ENCODE measurements around the gene RPS6KL1. TPM values are rescaled to one million over a fixed set of nuclear protein-coding genes. Genes with fewer than 3 reads are reported as not detected.
A peak's percentile ranks its signal among the peaks of the same experiment; 100 is the strongest.

RPS6KL1 gene
- total RNA-seq, 2 donors from 2014 or later, result 8.0 to 16.2 TPM

DNA sequence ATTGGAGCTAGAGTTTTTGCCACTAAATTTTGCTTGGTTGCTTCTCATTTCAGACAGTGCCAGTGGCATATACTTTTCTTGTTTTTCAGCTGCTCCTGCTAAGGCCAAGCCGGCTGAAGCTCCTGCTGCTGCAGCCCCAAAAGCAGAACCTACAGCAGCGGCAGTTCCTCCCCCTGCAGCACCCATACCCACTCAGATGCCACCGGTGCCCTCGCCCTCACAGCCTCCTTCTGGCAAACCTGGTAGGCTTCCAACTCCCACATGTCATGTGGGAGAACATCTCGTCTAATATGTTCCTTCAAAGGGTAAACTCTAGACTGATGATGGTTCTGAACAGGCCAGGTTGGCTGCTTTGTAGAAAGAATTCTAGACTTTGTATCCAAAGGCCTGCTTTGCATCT lies 30.3 kb downstream of the RPS6KL1 start:
- intact Hi-C loops (cut with DNase I), result no loop called here
- Histone ChIP-seq H3K36me3 (replicated peaks in 1 of 2; ENCODE audit: insufficient read depth in 1 of 2, low read depth in 2 of 2) (peaks cover 13 to 46% of the 10 kb centered on the region in 2 donors), H3K9me3 (no peaks in the 10 kb centered on the region), H3K27ac (no peak overlapping the region), H3K4me3 (no peak overlapping the region), H3K4me1 (peaks cover 13% of the 10 kb centered on the region), H3K27me3 (no peaks in the 10 kb centered on the region)
- no peak for TF ChIP-seq POLR2A (IDR thresholded peaks at IDR 0.05)
- TF ChIP-seq, protein P1, sequence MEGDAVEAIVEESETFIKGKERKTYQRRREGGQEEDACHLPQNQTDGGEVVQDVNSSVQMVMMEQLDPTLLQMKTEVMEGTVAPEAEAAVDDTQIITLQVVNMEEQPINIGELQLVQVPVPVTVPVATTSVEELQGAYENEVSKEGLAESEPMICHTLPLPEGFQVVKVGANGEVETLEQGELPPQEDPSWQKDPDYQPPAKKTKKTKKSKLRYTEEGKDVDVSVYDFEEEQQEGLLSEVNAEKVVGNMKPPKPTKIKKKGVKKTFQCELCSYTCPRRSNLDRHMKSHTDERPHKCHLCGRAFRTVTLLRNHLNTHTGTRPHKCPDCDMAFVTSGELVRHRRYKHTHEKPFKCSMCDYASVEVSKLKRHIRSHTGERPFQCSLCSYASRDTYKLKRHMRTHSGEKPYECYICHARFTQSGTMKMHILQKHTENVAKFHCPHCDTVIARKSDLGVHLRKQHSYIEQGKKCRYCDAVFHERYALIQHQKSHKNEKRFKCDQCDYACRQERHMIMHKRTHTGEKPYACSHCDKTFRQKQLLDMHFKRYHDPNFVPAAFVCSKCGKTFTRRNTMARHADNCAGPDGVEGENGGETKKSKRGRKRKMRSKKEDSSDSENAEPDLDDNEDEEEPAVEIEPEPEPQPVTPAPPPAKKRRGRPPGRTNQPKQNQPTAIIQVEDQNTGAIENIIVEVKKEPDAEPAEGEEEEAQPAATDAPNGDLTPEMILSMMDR (IDR thresholded peaks at IDR 0.05), result no peak
- DNase-seq (no peak), ATAC-seq (no peak)
- 72 to 81% methylated on average over 5 of the region's 5 CpGs for WGBS, 2 donors

DNA sequence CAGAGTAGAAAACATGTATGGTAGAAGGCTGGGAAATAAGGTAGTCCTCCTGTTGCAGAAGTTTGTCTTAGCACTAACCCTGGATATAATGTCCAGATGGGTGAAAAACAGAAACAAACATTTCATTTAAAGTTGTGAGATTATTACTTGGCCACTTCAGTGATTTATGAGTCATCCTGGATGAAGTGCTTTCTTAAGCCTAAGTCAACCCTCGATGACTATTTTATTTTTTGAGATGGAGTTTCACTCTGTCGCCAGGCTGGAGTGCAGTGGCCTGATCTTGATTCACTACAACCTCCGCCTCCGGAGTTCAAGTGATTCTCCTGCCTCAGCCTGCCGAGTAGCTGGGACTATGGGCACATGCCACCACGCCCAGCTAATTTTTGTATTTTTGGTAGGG lies 31.2 kb downstream of the RPS6KL1 start:
- intact Hi-C loops (cut with DNase I), result no loop called here
- no peak overlapping the region for H3K27ac ChIP-seq
- no peaks in the 10 kb centered on the region for H3K9me3 ChIP-seq
- no peak for ATAC-seq
- no peak overlapping the region for H3K4me3 ChIP-seq
- TF ChIP-seq, protein P1 (IDR thresholded peaks at IDR 0.05), result no peak
- TF ChIP-seq POLR2A (IDR thresholded peaks at IDR 0.05), result no peak
- H3K27me3 ChIP-seq, result no peaks in the 10 kb centered on the region
- H3K36me3 ChIP-seq (replicated peaks in 1 of 2; ENCODE audit: insufficient read depth in 1 of 2, low read depth in 2 of 2), result peaks cover 13 to 40% of the 10 kb centered on the region in 2 donors
- WGBS, 2 donors, result 80 to 84% methylated on average over 6 of the region's 6 CpGs
- DNase-seq, result no peak
- H3K4me1 ChIP-seq, result peaks cover 17% of the 10 kb centered on the region

DNA sequence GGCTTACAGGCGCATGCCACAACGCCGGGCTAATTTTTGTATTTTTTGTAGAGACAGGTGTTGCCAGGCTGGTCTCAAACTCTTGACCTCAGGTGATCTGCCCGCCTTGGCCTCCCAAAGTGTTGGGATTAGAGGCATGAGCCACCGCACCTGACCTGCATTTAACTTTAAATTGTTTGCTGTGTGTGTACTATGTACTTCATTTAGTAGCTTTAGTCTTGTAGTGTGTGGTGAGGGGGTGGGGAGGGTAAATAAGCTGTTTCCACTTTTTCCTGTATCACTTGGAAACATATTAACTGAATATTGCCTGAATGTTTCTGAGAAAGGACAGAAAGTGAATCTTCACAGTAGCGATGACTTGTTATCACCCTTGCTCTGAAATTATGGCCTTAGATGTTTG lies 32.8 kb downstream of the RPS6KL1 start:
- H3K9me3 ChIP-seq, result no peaks in the 10 kb centered on the region
- peaks cover 26% of the 10 kb centered on the region for H3K4me1 ChIP-seq
- ATAC-seq (no peak), DNase-seq (no peak)
- H3K4me3 ChIP-seq, result no peak overlapping the region
- TF ChIP-seq, protein P1 (IDR thresholded peaks at IDR 0.05), result no peak
- no peak for TF ChIP-seq POLR2A (IDR thresholded peaks at IDR 0.05)
- H3K36me3 ChIP-seq (replicated peaks in 1 of 2; ENCODE audit: insufficient read depth in 1 of 2, low read depth in 2 of 2), result peaks cover 6 to 33% of the 10 kb centered on the region in 2 donors
- H3K27ac ChIP-seq, result no peak overlapping the region
- intact Hi-C loops (cut with DNase I), result no loop called here
- WGBS, 2 donors, result 92 to 96% methylated on average over 6 of the region's 6 CpGs
- no peaks in the 10 kb centered on the region for H3K27me3 ChIP-seq

DNA sequence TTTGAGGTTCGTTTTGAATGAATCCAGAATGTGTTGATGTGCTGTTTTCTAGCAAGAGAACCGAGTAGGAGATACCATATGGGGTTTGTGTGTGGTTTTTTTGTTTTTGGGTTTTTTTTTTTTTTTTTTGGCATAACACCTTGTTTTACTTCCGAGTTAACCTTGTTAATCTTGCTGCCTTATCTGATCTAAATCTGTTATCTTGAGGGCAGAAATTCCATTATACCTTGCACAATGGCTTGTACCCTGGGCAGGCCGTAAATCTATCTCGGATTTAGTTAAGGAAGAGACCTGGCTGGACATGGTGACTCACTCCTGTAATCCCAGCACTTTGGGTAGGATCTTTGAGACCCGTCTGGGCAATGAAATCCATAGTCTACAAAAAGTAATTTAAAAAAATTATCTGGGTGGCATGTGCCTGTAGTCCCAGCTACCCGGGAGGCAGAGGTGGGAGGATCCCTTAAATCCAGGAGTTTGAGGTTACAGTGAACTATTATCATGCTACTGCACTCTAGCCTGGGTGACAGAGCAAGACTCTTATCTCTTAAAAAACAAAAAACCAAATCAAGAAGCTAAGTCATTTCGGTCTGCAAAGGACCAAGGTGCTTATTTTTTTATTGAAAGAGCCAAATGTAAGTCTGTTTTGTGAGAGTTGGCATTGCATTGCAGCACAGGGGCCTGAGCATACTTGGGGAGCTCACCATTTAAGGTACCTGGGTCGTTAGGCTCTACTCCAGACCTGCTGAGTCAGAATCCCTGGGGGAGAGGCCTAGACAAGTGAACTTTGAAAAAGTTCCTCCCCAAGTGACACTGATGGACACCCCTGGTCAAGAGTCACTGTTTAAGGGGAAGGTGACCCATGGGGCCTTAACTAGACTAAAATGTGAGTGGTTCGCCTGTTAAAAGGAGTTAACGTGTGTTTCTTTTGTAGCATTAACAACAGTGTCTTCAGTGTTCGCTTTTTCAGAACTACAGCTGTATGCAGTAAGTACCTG lies 34.6 kb downstream of the RPS6KL1 start:
- Histone ChIP-seq H3K27ac (peak overlapping the region in 3 of 4 donors; percentile 29 to 64 (median 53)), H3K9me3 (no peaks in the 10 kb centered on the region), H3K27me3 (no peaks in the 10 kb centered on the region), H3K4me1 (peaks cover 44% of the 10 kb centered on the region), H3K36me3 (replicated peaks in 1 of 2; ENCODE audit: insufficient read depth in 1 of 2, low read depth in 2 of 2) (peaks cover 6 to 18% of the 10 kb centered on the region in 2 donors), H3K4me3 (no peak overlapping the region)
- DNase-seq (peak in 1 of 4 donors; percentile 35), ATAC-seq (peak; percentile 91)
- intact Hi-C loops (cut with DNase I), result no loop called here
- no peak for TF ChIP-seq POLR2A (IDR thresholded peaks at IDR 0.05)
- TF ChIP-seq, protein P1 (IDR thresholded peaks at IDR 0.05), result no peak
- 56 to 60% methylated on average over 12 of the region's 12 CpGs for WGBS, 2 donors
